IMR-90 (cell line): ENCODE data around the gene SUPT3H. TPM values are rescaled to one million over a fixed set of nuclear protein-coding genes. Genes with fewer than 3 reads are reported as not detected.

Experiments used
- ATAC-seq: fragments of 200-7000 bp; cut with Tn5 transposase; 2 replicates; pipeline ENCODE4 v1.9.1; 2020; ENCODE audit warnings: low read depth, mild to moderate bottlenecking, moderate library complexity
- BruUV-seq: library from RNA; stranded (reverse); fragments of 400-500 nt; replicated peaks from 2 replicates; lab custom pipeline; 2021; lab: Mats Ljungman, UMichigan
- CTCF ChIA-PET: fragments of 300-600 bp; formaldehyde crosslinking; extraction: SDS; loops from one replicate; lab custom pipeline; 2021; ENCODE audit warnings: antibody characterized with exemption; lab: Yijun Ruan, JAX
- POLR2A ChIA-PET: fragments of 300-600 bp; sonication (Branson Sonifier 250); formaldehyde crosslinking; loops from one replicate; lab custom pipeline; 2022; ENCODE audit warnings: antibody characterized with exemption; ENCODE audit not compliant: unreplicated experiment; lab: Charles Lee
- DNase-seq: peaks from one replicate; pipeline ENCODE4 v3.0.0; 2013
- H2AFZ ChIP-seq: replicated peaks from 2 replicates; pipeline ENCODE3; 2013; ENCODE audit warnings: low read length, mild to moderate bottlenecking; ENCODE audit not compliant: poor library complexity
- H2AK5ac ChIP-seq: 2 replicates; pipeline ENCODE4 v1.6.1; 2013; ENCODE audit warnings: low read depth, low read length, inconsistent platforms
- H2AK9ac ChIP-seq: replicated peaks from 2 replicates; pipeline ENCODE3; 2013; ENCODE audit warnings: mild to moderate bottlenecking, low read depth, low read length, moderate library complexity; ENCODE audit not compliant: poor library complexity
- H2BK120ac ChIP-seq: 2 replicates; pipeline ENCODE4 v1.6.1; 2013; ENCODE audit warnings: low read depth, low read length, inconsistent platforms
- H2BK15ac ChIP-seq: 3 replicates; pipeline ENCODE4 v1.6.1; 2013; ENCODE audit warnings: low read depth, low read length, inconsistent platforms
- H2BK20ac ChIP-seq: 2 replicates; pipeline ENCODE4 v1.6.1; 2013; ENCODE audit warnings: low read depth, mild to moderate bottlenecking, inconsistent platforms, low read length, moderate library complexity
- H2BK5ac ChIP-seq: 2 replicates; pipeline ENCODE4 v1.6.1; 2013; ENCODE audit warnings: mild to moderate bottlenecking, low read depth, low read length, inconsistent platforms; ENCODE audit not compliant: poor library complexity, severe bottlenecking
- H3K14ac ChIP-seq: replicated peaks from 2 replicates; pipeline ENCODE4 v1.6.1; 2013; ENCODE audit warnings: low read depth, low read length, inconsistent platforms
- H3K18ac ChIP-seq: 2 replicates; pipeline ENCODE4 v1.6.1; 2013; ENCODE audit warnings: low read depth, low read length, control low read depth
- H3K23ac ChIP-seq: 2 replicates; pipeline ENCODE4 v1.6.1; 2013; ENCODE audit warnings: low read depth, low read length, inconsistent platforms
- H3K27ac ChIP-seq: 2 replicates; pipeline ENCODE4 v1.5.1; 2013; ENCODE audit warnings: mild to moderate bottlenecking, control low read depth, low read length; ENCODE audit not compliant: insufficient read depth
- H3K27me3 ChIP-seq: 2 replicates; pipeline ENCODE4 v1.6.1; 2013; ENCODE audit warnings: low read length; ENCODE audit not compliant: control insufficient read depth, insufficient read depth
- H3K36me3 ChIP-seq: 2 replicates; pipeline ENCODE4 v1.6.1; 2013; ENCODE audit warnings: low read length, mixed read lengths; ENCODE audit not compliant: control insufficient read depth, insufficient read depth
- H3K4ac ChIP-seq: 2 replicates; pipeline ENCODE4 v1.6.1; 2013; ENCODE audit warnings: low read depth, low read length, inconsistent platforms
- H3K4me1 ChIP-seq: 2 replicates; pipeline ENCODE4 v1.6.1; 2013; ENCODE audit warnings: low read length, mixed read lengths; ENCODE audit not compliant: control insufficient read depth, insufficient read depth
- H3K4me2 ChIP-seq: 2 replicates; pipeline ENCODE4 v1.6.1; 2013; ENCODE audit warnings: low read depth, mild to moderate bottlenecking, control low read depth, low read length, moderate library complexity
- H3K4me3 ChIP-seq: 2 replicates; pipeline ENCODE4 v1.5.1; 2013; ENCODE audit warnings: low read depth, mild to moderate bottlenecking, control low read depth, low read length, moderate library complexity; ENCODE audit not compliant: insufficient read depth
- H3K56ac ChIP-seq: 2 replicates; pipeline ENCODE4 v1.6.1; 2013; ENCODE audit warnings: low read length, inconsistent platforms; ENCODE audit not compliant: insufficient read depth; ENCODE audit errors: extremely low read depth
- H3K79me1 ChIP-seq, 2 experiments: 2 replicates each; pipeline ENCODE4 v1.6.1; 2013; ENCODE audit warnings: low read length in 2 of 2, inconsistent platforms in 1 of 2, low read depth in 1 of 2
- H3K9ac ChIP-seq: 2 replicates; pipeline ENCODE4 v1.6.1; 2013; ENCODE audit warnings: low read depth, low read length, control low read depth
- H3K9me1 ChIP-seq: 2 replicates; pipeline ENCODE4 v1.6.1; 2013; ENCODE audit warnings: low read length, inconsistent platforms; ENCODE audit not compliant: insufficient read depth
- H3K9me3 ChIP-seq: 2 replicates; pipeline ENCODE4 v1.6.1; 2013; ENCODE audit warnings: low read length; ENCODE audit not compliant: control insufficient read depth, insufficient read depth
- H4K20me1 ChIP-seq: 2 replicates; pipeline ENCODE4 v1.6.1; 2013; ENCODE audit warnings: low read length, inconsistent platforms; ENCODE audit not compliant: insufficient read depth
- H4K5ac ChIP-seq: 2 replicates; pipeline ENCODE4 v1.6.1; 2013; ENCODE audit warnings: mild to moderate bottlenecking, low read depth, low read length, control low read depth
- H4K8ac ChIP-seq, 2 experiments: 2 replicates each; pipeline ENCODE4 v1.6.1; 2013; ENCODE audit warnings: low read depth in 2 of 2, low read length in 2 of 2, control low read depth in 1 of 2, inconsistent platforms in 1 of 2
- H4K91ac ChIP-seq: 2 replicates; pipeline ENCODE4 v1.6.1; 2013; ENCODE audit warnings: low read depth, low read length, inconsistent platforms; ENCODE audit not compliant: insufficient read depth
- CEBPB ChIP-seq: IDR thresholded peaks from 2 replicates; pipeline ENCODE4 v1.6.1; 2012; ENCODE audit warnings: low read depth, low read length, improper control_type of control experiment
- MXI1 ChIP-seq: IDR thresholded peaks from 2 replicates; pipeline ENCODE4 v1.6.1; 2012; ENCODE audit warnings: low read depth, mild to moderate bottlenecking, low read length, moderate library complexity, borderline replicate concordance
- WGBS, 2 experiments: methylation state at CpG; one replicate each; pipeline versions ENCODE4 v1.1.5 to v1.1.7; 2013; ENCODE audit warnings: missing lambda C conversion rate in 2 of 2; ENCODE audit not compliant: insufficient read length in 1 of 2; ENCODE audit errors: extremely low coverage in 2 of 2; 5-methylcytosine and 5-hydroxymethylcytosine counted together
- dilution Hi-C: fragments of 300-500 bp; cut with HindIII; formaldehyde crosslinking; loops from one replicate; pipeline ENCODE4 v1.14.3; 2018; ENCODE audit warnings: low sequenced_read_pairs; ENCODE audit not compliant: unreplicated experiment
- in situ Hi-C: fragments of 300-500 bp; cut with MboI; formaldehyde crosslinking; loops from 3 replicates; pipeline ENCODE4 v1.14.3; 2019; ENCODE audit warnings: low sequenced_read_pairs, inconsistent platforms, mixed read lengths
- intact Hi-C: fragments of 100-400 bp; cut with micrococcal nuclease; formaldehyde crosslinking; loops from 2 replicates; pipeline ENCODE4 v1.10.0; 2022
- polyA plus RNA-seq, 3 experiments: library from polyadenylated mRNA; depleted of rRNA; stranded (reverse); fragments of >200 nt; gene quantifications; 2 replicates each; pipeline ENCODE4 v1.2.3, GENCODE V29; 2012; ENCODE audit warnings: low replicate concordance in 1 of 3
- total RNA-seq: library from RNA; depleted of rRNA; stranded (reverse); fragments of >200 nt; gene quantifications from 2 replicates; pipeline ENCODE4 v1.2.3, GENCODE V29; 2012

Gene SUPT3H
- total and polyA plus RNA-seq, 2 of the 4 experiments (the other 2 are of a cell fraction), result 4.5 to 5.0 TPM

GRCh38 chr6:44820321-44820720 is 557.4 kb downstream of the SUPT3H start:
- Histone ChIP-seq H2BK15ac (no peak overlapping the region), H2AK5ac (no peak overlapping the region), H3K4ac (no peak overlapping the region), H4K5ac (no peak overlapping the region), H3K56ac (no peak overlapping the region), H3K79me1 (no peaks in the 10 kb centered on the region), H2BK20ac (no peak overlapping the region), H2BK120ac (no peak overlapping the region), H3K9me3 (no peaks in the 10 kb centered on the region), H3K27ac (no peak overlapping the region), H3K9ac (no peak overlapping the region), H4K8ac (no peak overlapping the region), H3K14ac (no peak overlapping the region), H3K4me3 (no peak overlapping the region), H3K36me3 (no peaks in the 10 kb centered on the region), H2AK9ac (no peak overlapping the region), H3K4me2 (no peak overlapping the region), H3K27me3 (no peaks in the 10 kb centered on the region), H4K20me1 (no peaks in the 10 kb centered on the region), H2BK5ac (no peak overlapping the region), H3K23ac (no peak overlapping the region), H3K9me1 (peaks cover 4% of the 10 kb centered on the region; the same call in 1 of the 2 replicates), H3K18ac (no peak overlapping the region), H2AFZ (no peak overlapping the region), H4K91ac (no peak overlapping the region), H3K4me1 (no peaks in the 10 kb centered on the region)
- in situ Hi-C loops (no loop called here), intact Hi-C loops (no loop called here), dilution Hi-C loops (no loop called here)
- POLR2A ChIA-PET, result no interaction called here
- TF ChIP-seq CEBPB (peak; percentile 12; the same call in 1 of the 2 replicates), MXI1 (no peak)
- CTCF ChIA-PET, result interaction anchor here (0.7 kb wide), 1 partner anchor 145 kb away, joined by 3 read pairs; no protein-coding TSS in a partner anchor
- ATAC-seq, result peak; percentile 32; the same call in 1 of the 2 replicates
- BruUV-seq, result no TSS peak
- no CpG with 5 or more reads among the region's 2 CpGs for WGBS, 2 experiments
- DNase-seq, result peak; percentile 13
